ENCODE data around the gene RNF175. TPM values are rescaled to one million over a fixed set of nuclear protein-coding genes. Genes with fewer than 3 reads are reported as not detected.

The RNF175 gene
- total RNA-seq, 1 donor from 2014 or later: 1.9 TPM

DNA sequence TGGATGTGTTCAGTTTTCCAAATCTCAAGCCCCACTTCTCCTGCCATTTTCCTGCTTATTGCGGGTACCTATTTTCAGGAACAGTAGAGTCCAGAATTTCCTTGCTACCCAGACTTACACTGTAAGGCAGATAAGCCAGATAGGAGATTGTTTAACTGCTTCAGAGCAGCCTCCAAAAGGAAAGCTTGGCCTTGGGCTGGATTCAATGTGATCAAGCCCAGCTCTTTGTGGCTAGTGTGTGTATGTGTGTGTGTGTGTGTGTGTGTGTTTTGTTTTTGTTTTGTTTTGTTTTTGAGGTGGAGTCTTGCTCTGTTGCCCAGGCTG lies 34.0 kb downstream of the RNF175 start:
- H3K36me3 Mint-ChIP-seq (ENCODE audit: insufficient read depth): no peaks in the 10 kb centered on the region
- TF ChIP-seq, protein P1, sequence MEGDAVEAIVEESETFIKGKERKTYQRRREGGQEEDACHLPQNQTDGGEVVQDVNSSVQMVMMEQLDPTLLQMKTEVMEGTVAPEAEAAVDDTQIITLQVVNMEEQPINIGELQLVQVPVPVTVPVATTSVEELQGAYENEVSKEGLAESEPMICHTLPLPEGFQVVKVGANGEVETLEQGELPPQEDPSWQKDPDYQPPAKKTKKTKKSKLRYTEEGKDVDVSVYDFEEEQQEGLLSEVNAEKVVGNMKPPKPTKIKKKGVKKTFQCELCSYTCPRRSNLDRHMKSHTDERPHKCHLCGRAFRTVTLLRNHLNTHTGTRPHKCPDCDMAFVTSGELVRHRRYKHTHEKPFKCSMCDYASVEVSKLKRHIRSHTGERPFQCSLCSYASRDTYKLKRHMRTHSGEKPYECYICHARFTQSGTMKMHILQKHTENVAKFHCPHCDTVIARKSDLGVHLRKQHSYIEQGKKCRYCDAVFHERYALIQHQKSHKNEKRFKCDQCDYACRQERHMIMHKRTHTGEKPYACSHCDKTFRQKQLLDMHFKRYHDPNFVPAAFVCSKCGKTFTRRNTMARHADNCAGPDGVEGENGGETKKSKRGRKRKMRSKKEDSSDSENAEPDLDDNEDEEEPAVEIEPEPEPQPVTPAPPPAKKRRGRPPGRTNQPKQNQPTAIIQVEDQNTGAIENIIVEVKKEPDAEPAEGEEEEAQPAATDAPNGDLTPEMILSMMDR (IDR thresholded peaks at IDR 0.05; ENCODE audit: unreplicated experiment): no peak
- peaks cover 2% of the 10 kb centered on the region for H3K4me1 Mint-ChIP-seq (ENCODE audit: low read depth)
- no peak overlapping the region for H3K27ac Mint-ChIP-seq
- no peaks in the 10 kb centered on the region for H3K9me3 Mint-ChIP-seq (ENCODE audit: low read depth)
- H3K27me3 Mint-ChIP-seq: no peaks in the 10 kb centered on the region
- no peak for DNase-seq (ENCODE audit: low spot score, unreplicated experiment)
- no peak overlapping the region for H3K4me3 Mint-ChIP-seq (ENCODE audit: low read depth)

DNA sequence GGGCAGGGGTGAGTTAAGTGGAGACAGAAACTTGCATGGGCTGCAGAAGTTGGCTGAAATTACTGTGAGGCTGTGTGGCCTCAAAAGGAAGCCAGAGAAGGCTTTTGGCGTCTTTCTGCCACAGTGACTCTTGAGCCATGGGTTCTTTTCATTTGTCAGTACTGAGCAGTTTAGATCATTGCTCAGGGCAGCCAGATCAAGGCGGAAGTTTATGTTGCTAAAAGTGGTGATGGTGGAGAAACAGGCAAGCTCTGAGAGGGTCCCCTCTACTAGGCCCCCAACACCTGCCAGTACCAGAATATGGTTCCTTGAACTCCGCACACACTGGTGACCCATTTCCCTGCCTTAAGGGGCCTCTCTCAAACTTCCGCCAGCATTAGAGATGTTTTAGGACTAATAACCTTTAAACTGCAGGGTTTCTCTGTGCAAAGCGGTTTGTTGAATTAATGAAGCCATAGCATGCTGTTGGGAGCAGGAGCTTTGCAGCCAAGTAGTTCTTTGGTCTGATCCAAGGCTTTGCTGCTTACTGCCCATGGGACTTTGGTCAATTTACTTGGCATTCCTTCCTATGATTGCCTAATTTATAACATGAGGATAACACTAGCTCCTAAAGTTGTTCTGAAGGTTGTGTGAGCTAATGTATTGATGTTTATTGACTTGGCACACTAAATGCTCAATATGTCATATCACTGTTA lies 34.5 kb downstream of the RNF175 start:
- no peak for DNase-seq (ENCODE audit: low spot score, unreplicated experiment)
- H3K9me3 Mint-ChIP-seq (ENCODE audit: low read depth): no peaks in the 10 kb centered on the region
- no peaks in the 10 kb centered on the region for H3K36me3 Mint-ChIP-seq (ENCODE audit: insufficient read depth)
- no peaks in the 10 kb centered on the region for H3K27me3 Mint-ChIP-seq
- no peak overlapping the region for H3K27ac Mint-ChIP-seq
- H3K4me1 Mint-ChIP-seq (ENCODE audit: low read depth): peaks cover 2% of the 10 kb centered on the region
- no peak overlapping the region for H3K4me3 Mint-ChIP-seq (ENCODE audit: low read depth)
- TF ChIP-seq, protein P1 (IDR thresholded peaks at IDR 0.05; ENCODE audit: unreplicated experiment): no peak

DNA sequence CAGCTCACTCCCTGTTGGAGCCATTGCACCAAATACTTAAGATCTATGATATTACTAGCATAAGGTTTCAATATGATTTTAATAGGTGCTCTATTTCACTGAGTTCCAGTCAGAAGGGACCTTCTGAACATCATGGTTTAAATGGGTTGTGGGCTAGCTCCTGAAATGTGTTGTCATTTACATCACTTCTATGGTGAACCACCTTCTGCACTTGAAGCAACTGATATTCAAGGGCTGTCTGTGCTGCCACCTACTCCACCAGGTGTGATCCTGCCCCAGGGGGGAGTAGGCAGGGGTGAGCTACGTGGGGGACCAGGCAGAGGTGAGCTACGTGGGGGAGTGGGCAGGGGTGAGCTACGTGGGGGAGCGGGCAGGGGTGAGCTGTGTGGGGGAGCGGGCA lies 35.2 kb downstream of the RNF175 start:
- TF ChIP-seq, protein P1 (IDR thresholded peaks at IDR 0.05; ENCODE audit: unreplicated experiment): no peak
- no peaks in the 10 kb centered on the region for H3K9me3 Mint-ChIP-seq (ENCODE audit: low read depth)
- DNase-seq (ENCODE audit: low spot score, unreplicated experiment): no peak
- peaks cover 2% of the 10 kb centered on the region for H3K4me1 Mint-ChIP-seq (ENCODE audit: low read depth)
- no peak overlapping the region for H3K4me3 Mint-ChIP-seq (ENCODE audit: low read depth)
- H3K27ac Mint-ChIP-seq: no peak overlapping the region
- H3K27me3 Mint-ChIP-seq: no peaks in the 10 kb centered on the region
- H3K36me3 Mint-ChIP-seq (ENCODE audit: insufficient read depth): no peaks in the 10 kb centered on the region

DNA sequence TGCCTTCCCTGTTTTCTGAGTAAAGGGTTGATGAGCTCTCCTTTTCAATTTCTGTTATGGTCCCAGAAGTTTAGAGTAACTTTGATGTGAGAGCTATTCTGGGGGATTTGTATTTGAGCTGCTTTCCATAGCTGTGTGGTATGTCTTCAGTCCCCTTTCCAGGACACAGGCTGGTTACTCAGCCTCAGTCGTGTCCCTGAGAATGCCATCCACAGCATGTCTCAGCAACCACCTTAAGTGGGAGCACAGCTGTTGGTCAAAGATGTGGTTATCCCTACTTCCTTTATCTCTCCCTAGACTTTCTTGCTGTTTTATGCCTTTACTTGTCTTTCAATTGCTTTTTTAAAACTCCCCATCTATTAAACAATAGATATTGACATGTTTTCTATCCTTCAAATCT lies 37.8 kb downstream of the RNF175 start:
- Mint-ChIP-seq H3K27ac (no peak overlapping the region), H3K36me3 (ENCODE audit: insufficient read depth) (no peaks in the 10 kb centered on the region), H3K9me3 (ENCODE audit: low read depth) (no peaks in the 10 kb centered on the region)

DNA sequence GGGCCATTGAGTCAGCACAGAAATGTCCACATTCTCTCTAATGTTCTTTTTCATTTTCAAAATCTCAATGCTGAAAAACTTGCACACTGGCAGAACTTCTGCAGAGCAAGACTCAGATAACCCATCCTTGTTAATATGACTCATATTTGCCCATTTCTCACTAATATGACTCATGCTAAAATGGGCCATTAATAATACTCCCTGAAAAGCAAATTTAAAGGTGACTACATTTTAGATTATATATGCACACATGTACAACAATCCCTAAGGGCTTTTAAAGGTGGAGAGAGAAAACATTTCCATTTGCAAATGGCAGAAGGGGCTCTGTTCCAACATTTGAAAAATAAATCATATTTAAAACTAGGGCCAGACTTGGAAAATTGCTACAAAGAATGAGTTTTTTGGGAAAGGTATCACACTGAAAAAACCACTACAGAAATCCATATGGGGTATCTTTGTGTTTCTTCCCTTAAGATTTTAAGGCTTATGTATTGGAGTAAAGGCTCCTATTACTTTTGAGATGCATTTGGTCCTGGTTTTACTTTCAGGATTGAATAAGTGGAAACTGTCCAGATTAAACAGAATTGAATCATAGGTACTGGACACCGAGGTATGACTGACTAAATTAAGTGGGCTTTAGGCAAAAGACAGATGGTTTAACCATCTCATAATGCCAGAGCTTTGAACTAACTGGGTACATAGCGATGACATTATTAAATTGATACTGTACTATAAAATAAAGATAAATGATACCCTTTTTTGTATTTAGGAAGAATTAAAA lies 45.8 kb downstream of the RNF175 start:
- TF ChIP-seq, protein P1 (IDR thresholded peaks at IDR 0.05; ENCODE audit: unreplicated experiment): no peak
- H3K4me3 Mint-ChIP-seq (ENCODE audit: low read depth): no peak overlapping the region
- H3K27me3 Mint-ChIP-seq: no peaks in the 10 kb centered on the region
- H3K4me1 Mint-ChIP-seq (ENCODE audit: low read depth): peaks cover 8% of the 10 kb centered on the region
- no peaks in the 10 kb centered on the region for H3K36me3 Mint-ChIP-seq (ENCODE audit: insufficient read depth)
- DNase-seq (ENCODE audit: low spot score, unreplicated experiment): no peak
- H3K9me3 Mint-ChIP-seq (ENCODE audit: low read depth): no peaks in the 10 kb centered on the region
- H3K27ac Mint-ChIP-seq: no peak overlapping the region

More for the DNA sequence above, 37.8 kb downstream of the RNF175 start:
- H3K4me1 Mint-ChIP-seq (ENCODE audit: low read depth): no peaks in the 10 kb centered on the region
- H3K4me3 Mint-ChIP-seq (ENCODE audit: low read depth): no peak overlapping the region
- no peak for DNase-seq (ENCODE audit: low spot score, unreplicated experiment)
- no peaks in the 10 kb centered on the region for H3K27me3 Mint-ChIP-seq
- TF ChIP-seq, protein P1 (IDR thresholded peaks at IDR 0.05; ENCODE audit: unreplicated experiment): no peak

All from progenitor cell of endocrine pancreas (in vitro differentiated cells).